Stimulated activated CD8-positive, alpha-beta memory T cell treated with anti-CD3 and anti-CD28 coated beads, Interleukin-12 subunit alpha, Interleukin-12 subunit beta, amount 100 ng/mL, for 24 hours (primary cell): ENCODE results near the gene CLDN34.
A peak's percentile ranks its signal among the peaks of the same experiment; 100 is the strongest.

ENCODE experiments used
- DNase-seq: peaks from one replicate; pipeline ENCODE4 v3.0.0-alpha.2; 2020; ENCODE audit errors: extremely low read depth

The CLDN34 gene

DNA sequence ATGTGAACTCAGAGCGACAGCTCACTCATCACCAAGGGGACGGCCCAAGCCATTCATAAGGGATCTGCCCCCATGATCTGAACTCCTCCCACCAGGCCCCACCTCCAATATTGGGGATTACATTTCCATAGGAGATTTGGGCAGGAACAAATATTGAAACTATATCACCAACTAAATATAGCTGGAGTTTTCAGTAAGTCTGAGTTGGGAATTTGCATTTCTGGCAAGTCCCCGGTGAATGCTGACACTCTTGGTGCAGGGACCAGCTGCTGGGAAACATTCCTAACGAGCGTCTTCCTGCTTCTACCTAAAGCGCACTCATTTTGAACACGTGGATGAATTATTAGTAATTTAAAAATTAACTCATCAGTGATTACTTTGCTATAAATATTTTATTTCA is 13.2 kb downstream of the CLDN34 start:
- DNase-seq: no peak

DNA sequence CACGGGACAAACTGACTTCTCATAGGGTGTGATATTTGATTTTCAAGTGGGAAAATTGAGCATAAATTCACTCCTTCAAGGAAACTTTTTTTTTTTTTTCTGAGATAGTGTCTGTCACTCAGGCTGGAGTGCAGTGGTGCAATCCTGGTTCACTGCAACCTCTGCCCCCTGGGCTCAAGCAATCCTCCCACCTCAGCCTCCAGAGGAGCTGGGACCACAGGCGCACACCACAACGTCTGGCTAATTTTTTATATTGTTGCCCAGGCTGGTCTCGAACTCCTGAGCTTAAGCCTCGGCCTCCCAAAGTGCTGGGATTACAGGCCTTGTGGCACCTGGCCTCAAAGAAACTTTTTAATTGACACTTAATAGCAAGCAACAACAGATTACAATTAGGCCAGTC is 13.8 kb downstream of the CLDN34 start:
- no peak for DNase-seq

DNA sequence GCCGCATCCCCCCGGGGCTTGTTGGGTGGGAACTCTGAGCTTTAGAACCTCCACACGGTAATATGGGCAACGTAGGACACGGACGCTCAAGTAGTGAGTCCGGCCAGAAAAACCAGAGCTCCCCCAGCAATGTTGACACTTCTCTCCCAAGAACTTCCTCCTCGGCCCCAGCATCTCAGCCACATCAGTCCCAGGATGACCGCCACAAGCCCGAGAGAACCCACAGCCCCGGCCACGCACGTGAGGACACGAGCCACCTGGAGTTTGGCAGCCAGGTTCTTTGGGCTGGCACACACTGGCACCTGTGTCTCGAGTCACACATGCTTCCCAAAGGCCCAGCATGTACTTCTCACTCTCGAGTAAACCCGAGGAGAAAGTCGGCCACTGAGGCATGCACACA is 16.3 kb downstream of the CLDN34 start:
- no peak for DNase-seq

DNA sequence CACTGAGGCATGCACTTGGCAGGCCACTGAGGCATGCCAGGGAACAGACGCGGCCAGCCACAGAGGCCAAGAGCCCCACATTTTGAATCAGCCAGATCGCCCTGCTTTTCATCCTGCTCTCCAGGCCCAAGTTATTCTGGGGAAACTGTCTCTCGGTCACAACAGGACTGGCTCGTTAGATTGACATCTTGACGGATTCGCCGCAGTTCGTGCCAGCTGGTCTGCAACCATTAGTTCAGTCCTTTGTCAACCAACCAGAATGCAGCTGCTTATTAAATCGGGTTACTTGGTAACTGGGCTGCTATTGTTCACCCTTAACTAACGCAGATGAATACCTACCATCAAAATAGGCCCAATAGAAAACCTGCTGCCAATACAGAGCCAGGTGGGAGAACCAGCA is 16.7 kb downstream of the CLDN34 start:
- no peak for DNase-seq

DNA sequence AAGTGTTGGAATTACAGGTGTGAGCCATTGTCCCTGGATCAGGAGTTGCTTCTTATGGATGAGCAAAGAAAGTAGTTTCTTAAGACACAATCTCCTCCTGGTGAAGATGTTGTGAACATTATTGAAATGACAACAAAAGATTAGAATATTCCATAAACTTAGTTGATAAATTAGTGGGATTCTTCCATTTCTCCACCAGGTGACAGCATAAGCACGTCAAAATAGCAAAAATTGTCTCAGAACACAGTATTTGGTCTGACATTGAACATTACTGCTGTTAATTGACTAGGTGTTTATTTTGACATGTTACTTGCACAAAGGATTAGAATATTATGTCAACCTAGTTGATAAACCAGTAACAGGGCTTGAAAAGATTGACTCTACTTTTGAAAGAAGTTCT is 21.6 kb downstream of the CLDN34 start:
- DNase-seq: no peak

DNA sequence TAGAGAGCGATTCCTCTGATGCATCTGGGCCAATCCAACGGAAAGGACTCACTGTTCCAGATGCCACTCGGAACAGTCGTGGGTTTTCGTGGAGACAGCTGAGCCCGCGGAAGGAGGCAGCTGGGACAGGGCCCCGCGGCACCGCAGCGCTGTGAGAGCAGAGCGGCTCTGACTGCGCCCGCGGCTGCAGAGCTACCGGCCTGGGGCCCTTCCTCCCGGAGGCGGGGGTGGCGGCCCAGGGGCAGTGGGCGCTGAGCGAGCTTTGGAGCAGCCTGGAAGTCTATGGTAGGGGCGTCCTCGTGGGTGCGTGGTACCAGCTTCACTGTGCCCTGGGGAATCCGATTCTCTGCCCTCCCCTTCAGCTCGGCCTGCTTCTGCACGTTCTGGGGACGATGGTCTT is 24.9 kb downstream of the CLDN34 start:
- no peak for DNase-seq

DNA sequence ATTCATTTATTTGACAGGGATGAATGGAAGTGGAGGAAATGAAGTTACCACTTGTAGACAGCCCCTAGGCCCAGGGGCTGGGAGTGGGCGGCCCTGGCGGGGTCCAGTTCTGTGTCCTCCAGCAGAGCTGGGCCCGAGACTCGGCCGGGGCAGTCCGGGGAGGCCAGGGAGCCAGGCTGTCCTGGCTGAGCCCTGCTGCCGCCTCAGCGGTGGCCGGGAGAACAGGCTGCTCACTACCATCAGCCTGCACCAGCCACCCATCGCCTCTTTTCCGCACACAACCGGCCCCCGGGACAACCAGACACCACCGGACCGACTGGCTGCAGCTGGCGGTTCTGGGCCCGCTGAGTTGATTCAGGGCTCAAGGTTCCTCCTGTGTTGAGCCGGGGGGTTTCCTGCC is 25.6 kb downstream of the CLDN34 start:
- DNase-seq: no peak

DNA sequence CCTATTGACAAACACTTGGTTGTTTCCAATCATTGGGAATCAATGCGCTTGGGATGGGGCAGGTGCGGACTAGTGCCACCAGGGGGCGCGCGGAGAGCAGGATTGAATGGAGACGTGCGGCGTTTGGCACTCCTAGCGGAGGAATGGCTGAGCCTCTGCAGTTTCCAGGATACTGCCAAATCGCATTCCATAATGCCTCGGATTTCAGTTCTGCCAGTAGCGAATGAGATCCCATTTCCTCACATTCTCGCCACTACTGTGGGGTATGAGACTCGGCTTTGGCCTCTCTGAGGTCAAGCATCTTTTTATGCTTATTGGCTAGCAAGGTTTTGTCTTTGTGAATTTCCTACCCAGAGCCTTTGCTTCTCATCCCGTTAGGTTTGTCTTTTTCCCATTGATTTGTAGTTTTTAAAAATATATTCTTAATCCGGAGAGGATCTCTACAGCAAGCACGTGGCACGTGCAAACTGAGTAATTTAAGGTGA is 28.7 kb downstream of the CLDN34 start:
- DNase-seq: peak; percentile 42

DNA sequence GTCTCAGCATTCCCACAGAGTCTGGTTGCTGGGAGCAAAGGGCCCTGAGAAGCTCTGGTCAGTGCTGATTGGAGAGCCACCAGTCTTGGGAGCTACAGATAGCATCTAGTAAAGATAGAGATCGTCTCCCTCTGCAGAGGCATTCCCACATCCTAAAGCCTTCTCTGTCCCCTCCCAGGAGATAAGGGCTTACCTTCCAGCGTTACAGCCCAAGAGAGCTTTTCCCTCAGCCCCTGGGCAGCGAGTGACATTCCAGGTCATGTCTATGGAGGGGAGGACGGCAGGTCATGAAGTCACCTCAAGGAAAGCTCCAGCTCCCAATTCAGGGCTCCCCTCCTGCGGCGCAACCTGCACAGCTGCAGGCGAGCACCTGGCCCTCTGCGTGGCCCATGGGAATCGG is 29.9 kb downstream of the CLDN34 start:
- no peak for DNase-seq

DNA sequence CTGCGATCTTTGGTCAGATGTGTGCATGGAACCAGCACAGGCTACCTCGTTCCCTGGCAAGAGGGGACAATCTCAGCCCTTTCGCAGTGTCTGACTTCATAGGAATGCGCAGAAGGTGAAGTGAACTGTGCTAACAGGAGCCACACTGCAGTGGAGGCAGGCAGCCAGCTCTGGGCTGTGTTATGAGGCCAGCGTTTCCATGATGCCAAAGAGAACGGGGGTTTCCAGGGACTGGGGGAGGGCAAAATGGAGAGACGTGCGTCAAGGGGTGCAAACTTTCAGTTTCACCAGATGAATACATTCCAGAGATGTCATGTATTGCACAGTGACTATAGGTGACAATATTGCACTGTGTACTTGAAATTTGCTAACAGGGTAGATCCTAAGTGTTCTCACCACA is 30.4 kb downstream of the CLDN34 start:
- no peak for DNase-seq

DNA sequence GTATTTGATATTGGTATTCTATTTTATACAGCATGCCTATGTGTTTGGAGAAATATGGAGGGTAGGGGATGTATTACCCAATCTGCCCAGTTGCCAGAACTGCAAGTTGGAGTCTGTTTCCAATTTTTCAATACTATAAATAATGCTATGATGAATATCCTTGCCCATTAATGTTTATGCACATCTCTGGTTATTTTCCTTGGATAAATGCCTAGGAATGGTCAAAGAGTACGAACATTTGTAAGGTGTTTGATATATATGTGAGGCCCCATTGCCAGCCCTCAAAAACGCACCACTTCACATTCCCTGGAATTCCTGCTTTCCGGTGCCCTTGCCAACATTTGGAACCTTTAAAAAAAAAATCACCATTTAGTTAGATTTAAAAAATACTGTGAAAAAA is 34.3 kb downstream of the CLDN34 start:
- DNase-seq: no peak

DNA sequence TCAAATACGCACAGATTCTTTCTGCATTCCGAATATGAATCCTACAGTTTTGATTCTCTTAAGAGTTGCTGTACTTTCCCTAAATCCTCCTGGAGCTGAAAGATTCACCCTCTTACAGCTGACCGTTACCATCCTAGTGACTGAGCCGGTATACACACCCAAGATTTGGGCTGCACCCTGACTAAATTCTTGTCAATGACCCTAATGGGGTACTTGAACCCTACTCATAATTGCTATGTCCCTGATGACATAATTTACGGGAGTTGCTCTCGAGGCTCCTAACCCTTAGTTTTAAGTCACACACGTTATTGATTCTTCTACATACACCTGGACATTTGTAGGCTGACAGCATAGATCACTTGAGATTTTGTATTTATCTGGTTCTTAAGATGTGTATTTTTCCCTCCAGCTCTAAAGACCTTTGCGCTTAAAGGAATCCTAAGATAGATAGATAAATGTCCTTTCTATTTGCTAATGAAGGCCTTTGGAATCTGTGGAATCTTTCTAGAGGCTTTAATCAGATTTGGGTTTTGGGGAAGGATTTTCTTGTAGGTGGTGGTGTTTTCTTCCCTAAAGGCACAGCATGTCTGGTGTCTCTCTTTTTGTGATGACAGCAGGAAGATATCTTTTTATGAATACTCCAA is 37.8 kb downstream of the CLDN34 start:
- DNase-seq: no peak

DNA sequence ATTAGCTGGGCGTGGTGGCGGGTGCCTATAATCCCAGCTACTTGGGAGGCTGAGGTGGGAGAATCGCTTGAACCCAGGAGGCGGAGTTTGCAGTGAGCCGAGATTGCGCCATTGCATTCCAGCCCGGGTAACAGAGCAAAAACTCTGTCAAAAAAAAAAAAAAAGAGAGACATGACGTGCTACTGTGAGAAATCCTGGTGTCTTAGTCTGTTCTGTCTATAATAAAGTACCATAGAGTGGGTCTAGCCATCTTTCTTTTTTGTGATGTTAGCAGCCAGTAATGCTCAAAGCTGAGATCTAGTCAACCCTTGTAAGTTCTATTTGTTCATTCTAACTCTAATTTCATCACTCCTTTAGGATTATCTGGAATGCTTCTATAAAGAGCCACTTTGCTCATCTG is 38.9 kb downstream of the CLDN34 start:
- DNase-seq: no peak

DNA sequence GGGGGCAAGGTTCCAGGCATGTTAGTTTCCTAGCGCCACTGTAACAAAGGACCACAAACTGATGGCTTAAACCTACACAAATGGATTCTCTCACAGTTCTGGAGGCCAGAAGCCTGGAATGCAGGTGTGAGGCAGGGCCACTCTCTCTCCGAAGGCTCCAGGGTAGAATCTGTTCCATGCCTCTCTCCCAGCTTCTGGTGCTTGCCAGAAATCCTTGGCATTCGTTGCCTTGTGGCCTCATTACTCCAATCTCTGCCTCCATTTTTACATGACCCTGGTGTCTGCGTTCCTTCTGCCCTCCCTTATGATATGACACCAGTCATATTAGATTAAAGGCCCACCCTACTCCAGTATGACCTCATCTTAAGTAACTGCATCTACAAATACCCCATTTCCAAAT is 39.6 kb downstream of the CLDN34 start:
- DNase-seq: no peak

DNA sequence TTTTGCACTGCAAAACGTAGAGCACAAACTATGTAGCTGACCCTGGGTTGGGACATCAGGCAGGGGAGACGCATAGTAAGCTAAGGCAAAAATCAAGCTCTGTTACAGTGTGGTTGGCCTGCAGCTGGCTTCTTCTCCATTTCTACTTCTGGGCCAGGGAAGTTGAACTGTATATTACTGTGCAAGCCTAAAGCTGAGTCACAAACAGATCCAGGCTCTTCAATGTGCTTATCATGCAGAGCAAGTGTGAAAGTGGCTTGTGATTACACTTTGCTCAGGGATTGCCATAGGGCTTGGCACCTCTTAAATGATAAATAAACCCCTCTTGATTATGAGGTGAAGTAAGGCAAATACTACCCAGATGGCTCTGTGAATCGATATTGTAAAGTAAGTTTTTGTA is 40.5 kb downstream of the CLDN34 start:
- no peak for DNase-seq

DNA sequence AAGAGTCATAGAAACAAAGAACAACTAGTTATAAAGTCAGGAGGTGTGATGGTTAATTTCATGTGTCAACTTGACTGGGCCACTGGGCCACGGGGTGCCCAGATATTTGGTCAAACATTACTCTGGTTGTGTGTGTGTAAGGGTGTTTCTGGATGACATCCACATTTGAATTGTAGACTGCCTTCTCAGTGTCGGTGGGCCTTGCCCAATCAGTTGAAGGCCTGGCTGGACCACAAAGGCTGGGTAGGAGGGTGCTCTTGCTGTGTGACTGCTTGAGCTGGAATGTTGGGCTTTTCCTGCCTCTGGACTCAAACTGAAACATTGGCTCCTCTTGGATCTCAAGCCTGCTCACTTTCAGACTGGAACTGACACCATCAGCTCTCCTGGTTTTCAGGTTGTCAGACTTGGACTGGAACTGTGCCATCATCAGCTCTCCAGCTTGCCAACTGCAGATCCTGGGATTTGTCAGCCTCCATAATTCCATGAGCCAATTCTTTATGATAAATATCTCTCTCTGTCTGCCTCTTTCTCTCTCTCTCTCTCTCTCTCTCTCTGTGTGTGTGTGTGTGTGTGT is 41.4 kb downstream of the CLDN34 start:
- DNase-seq: no peak

DNA sequence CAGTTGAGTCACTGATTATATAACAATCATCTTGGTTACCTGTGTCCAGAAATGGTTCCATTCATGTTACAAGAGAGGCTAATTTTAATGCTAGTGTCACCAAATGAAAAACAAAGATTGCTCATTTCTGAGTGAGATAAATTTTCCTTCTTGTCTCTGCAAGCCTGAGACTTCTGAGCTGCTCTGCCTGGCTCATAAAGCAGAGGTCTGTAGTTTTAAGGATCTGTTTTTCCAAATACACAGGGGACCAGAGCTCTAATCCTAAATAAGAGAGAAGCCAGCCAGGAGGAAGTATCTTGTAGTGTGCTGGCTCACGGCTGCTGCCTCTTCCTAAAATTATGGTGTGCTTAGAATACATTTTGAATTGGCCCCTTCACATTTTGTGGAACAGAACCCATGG is 42.6 kb downstream of the CLDN34 start:
- DNase-seq: no peak

DNA sequence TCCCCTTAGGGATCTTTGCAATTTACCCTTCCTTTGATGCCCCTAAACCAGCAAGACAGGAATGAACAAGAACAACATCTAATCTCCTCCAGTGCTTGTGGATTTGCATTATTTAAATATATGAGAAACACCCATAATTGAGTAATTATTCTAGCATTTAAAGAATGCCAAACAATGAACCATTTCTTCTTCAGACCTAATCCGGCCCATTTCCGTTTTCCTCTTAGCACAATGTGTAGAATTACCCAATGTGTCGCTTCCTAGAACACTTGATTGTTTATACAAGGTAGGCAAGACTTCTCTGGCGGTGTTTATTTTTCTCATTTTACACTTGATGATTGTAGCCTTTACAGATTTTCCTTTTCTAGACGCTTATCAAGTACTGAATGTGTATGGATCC is 43.5 kb downstream of the CLDN34 start:
- DNase-seq: no peak

DNA sequence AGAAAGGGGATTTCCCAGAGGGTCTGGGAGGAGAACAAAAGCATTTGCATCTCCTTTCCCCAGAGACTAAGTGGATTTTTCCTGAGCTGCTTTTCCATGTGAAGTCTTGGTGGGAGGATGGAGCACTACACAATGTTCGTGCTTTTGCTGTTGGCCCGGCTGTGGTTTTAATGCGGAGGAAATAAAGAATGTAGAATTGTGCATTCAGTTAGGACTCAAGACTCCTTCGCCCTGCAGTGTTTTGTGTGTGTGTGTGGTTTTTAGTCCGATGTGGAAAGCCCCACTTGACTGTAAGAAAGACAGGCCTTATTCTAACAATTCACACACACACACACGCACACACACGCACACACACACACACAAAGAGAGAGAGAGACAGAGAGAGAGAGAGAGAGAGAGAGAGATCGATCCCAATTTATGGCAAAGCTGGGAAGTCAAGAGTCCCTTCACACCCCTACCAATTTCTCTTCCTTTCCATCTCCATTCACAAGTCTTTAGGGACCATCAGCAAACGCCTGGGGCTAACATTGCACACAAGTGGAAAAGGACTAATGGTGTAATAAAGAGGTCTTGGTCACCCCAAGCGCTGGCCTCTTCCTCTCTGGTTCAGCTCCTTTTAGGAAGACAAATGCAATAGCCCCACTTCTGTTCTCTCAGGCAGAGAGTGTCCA is 44.2 kb downstream of the CLDN34 start:
- DNase-seq: no peak

DNA sequence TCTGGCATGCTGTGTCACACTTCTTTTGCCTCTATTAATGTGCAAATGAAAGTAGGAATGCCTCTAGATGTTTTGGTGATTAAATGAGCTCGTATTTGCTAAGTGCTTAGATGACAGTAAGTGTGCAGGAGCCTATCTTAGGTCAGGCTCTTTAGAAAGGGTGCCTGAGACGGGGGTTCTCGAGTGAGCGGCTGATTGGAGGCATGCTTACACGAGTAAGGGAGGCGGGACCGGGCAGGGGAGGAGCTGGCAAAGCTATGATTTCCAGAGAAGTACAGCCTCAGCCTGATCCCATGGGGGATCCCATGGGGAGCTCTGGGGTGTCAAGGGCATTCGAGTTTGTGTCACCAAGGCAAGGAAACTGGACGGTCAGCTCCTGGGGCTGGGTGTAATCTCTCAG is 44.8 kb downstream of the CLDN34 start:
- DNase-seq: no peak

DNA sequence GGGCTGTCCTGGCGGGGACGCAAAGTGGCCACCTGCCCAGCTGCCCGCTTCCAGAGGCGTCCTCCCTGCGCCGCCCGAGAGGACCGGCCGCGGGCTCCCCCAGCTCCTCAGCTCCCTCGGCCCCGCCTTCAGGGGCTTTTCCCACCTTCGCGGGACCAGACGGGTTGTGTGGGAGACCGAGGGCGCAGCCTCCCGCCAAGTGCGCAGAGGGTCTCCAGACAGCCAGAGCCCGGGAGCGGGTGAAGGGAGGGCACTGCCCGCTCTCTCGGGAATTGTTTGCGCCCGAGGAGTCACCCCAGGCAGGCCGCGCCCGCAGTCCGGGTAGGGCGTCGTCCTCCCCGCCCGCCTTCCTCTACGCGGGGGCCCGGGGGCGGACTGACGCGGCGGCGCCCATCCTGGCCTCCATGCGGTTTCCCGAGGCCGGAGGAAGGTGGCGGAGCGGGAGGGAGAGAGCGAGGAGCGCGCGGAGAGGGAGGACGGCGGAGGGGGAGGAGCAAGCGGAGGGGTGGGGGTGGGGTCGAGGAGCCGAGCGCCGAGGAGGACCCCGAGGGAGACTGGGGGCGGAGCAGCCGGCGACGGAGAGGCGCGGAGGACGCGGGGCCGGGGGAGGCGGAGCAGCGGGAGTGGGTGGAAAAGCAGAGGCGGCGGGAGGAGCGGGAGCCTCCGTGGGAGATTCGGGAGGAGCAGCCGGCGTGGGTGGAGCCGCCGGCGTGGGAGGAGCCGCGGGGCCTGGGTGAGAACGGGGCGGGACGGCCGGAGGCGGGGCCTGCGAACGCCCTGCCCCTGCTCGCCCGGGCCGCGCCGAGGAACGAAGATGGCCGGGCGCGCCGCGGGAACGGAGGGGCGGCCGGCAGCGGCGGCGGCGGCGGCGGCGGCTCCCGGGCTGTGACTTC is 47.5 kb downstream of the CLDN34 start:
- peak; percentile 36 for DNase-seq

DNA sequence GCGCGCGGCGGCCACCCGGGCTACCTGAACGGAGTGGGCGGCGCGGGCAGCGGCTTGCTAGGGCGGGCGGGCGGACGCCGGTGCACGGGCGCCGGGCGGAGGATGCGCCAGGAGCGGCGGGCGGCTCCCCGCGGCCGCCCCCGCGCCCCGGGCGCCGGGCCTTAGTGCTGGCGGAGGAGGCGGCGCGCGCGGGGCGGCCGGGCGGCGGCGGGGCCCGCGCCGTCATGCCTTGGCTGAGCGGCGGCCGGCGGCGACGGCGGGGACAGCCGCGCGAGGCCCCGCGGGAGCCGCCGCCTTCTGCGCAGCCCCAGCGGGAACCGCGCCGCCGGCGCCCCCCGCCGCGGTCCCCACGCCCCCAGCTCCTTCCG is 48.2 kb downstream of the CLDN34 start:
- no peak for DNase-seq
